ENCODE results near the gene WWOX.

GRCh38 chr16:78812582-78812981 is 713.1 kb downstream of the WWOX start:
- TF ChIP-seq CTCF (conservative IDR thresholded peaks at IDR 0.05; ENCODE audit: low read depth, low read length) (no peak), EZH2 (IDR thresholded peaks at IDR 0.05; ENCODE audit: low read length, unreplicated experiment) (no peak)
